ENCODE measurements around the gene OR2H1.
"Not testable (repeated sequence)": the region's sequence is repeated elsewhere in the genome, so short reads cannot be mapped to it uniquely, and the experiment has no call there.

OR2H1 gene

DNA sequence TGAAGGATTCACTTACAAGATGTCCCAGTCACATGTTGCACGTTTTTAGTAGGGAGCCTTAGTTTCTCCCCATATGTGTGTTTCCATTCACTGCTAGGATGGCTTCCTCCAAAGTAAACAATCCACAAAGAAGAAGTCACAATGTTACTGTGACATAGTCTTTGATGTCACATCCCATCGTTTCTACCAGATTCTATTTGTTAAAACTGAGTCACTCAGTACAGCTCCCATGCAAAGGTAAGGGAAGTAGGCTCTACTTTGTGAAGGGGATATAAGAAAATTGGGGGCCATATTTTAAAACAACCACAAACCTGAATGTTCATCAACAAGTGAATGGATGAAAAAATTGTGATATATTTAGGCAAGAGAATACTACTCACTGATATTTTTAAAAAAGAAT lies at the start of gene OR2H1, which contains the start of gene OR11A1:
Gene OR2H1 (plus strand): TSS at position 185 of the 400 bp plus-strand sequence. CDS start 4,615 bp downstream, outside the sequence.
Gene OR11A1 (minus strand): TSS at position 101 of the 400 bp plus-strand sequence. CDS start 29,430 bp downstream, outside the sequence.
- in situ Hi-C loops (cut with MboI; ENCODE audit: low pct_unique_long_range_greater_than_20kb, low sequenced_read_pairs) = no loop called here
- DNase-seq = no peak

DNA sequence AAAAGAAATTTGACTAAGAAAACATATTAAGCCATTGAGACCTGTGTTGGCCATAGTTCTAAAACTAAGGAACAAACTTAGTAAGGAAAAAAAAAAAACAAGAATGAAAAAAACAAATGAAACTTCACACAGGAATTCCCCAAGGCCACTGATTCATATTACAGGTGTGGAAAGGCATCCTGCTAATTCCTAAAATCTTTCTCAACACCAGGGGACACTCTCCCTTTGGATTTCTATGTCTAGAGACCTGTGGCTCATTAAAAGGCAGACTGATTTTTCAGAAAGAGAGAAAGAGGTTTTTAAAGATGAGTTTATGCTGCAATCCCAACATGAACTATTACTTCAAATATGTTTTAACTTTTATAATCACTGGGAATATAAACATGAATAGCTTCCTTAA lies 42.4 kb upstream of the OR2H1 start, which contains the start of gene OR12D1:
Gene OR12D1 (plus strand): TSS at position 341 of the 400 bp plus-strand sequence.
- in situ Hi-C loops (cut with MboI; ENCODE audit: low pct_unique_long_range_greater_than_20kb, low sequenced_read_pairs) = no loop called here
- peak; percentile 3 for DNase-seq

GRCh38 chr6:29419516-29419915 lies 37.4 kb upstream of the OR2H1 start:
- in situ Hi-C loops (cut with MboI; ENCODE audit: low pct_unique_long_range_greater_than_20kb, low sequenced_read_pairs) = no loop called here
- DNase-seq = no peak

DNA sequence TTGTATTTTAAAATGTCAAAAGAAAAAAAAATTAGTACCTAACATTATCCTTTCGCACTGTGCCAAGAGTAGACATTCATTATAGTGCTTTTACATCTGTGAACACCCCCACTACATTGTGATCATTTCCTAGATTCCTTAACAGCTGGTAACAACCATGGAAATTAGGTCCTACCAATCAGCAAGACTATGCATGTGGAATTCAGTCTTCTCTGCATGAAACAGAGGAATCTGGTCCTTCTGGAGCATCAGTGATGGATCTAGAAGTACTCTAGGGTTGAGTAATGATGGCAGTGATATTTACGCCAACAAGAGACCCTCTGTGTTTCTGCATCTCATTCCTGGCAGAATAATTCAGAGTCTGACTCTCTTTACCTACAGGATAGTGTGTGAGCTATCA lies 32.8 kb upstream of the OR2H1 start:
- in situ Hi-C loops (cut with MboI; ENCODE audit: low pct_unique_long_range_greater_than_20kb, low sequenced_read_pairs) = no loop called here
- DNase-seq = no peak

- in situ Hi-C loops (cut with MboI; ENCODE audit: low pct_unique_long_range_greater_than_20kb, low sequenced_read_pairs) = no loop called here
- DNase-seq = peak; percentile 3
Observed at GRCh38 chr6:29424575-29424974, 32.4 kb upstream of the OR2H1 start.

DNA sequence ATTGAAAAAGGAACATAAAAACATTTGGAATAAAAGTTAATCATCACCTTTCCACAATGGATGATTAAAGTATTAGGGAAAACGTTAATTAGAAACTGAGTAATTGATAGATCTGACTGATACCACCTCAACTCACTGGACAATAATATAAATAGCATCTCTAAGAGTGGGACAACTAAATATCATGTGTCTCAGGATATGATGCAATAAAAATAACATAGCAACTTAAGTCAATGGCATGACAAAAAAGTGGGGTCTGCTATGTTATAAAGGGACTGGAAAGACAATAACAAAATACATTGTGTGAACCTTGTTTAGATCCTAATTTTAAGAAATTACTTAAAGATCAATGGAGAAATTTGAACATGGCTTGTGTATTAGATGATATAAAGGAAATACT lies 31.9 kb upstream of the OR2H1 start:
- no peak for DNase-seq
- in situ Hi-C loops (cut with MboI; ENCODE audit: low pct_unique_long_range_greater_than_20kb, low sequenced_read_pairs) = no loop called here

DNA sequence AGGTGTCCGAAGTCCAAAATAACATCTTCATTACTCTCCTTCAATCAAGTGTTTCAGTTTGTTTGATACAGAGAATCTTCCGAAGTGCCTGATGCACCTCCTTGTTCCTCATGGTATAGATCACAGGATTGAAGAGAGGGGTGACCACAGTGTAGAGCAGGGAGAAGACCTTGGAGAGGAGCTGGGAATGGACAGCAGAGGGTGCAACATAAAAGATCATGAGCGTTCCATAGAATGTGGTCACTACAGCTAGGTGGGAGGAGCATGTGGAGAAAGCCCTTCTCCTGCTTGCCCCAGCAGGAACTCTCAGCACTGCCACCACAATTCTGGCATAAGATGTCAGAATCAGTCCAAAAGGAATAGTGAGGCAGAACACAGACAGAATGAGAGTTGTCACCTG lies 30.3 kb upstream of the OR2H1 start:
- no peak for DNase-seq
- in situ Hi-C loops (cut with MboI; ENCODE audit: low pct_unique_long_range_greater_than_20kb, low sequenced_read_pairs) = no loop called here

DNA sequence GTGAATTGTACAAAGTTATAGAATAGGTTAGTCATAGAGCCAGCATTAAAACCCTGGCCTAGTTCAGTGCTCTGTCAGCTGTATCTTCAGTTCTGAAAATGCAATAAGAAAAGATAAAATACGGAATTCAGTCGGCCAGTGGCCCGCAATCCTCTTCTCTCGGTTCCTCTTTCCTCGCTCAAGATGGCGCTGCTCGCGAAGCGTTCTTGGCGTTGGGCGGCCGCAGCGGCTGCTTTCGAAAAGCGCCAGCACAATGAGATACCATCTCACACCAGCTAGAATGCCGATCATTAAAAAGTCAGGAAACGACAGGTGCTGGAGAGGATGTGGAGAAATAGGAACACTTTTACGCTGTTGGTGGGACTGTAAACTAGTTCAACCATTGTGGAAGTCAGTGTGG lies 20.2 kb upstream of the OR2H1 start:
- in situ Hi-C loops (cut with MboI; ENCODE audit: low pct_unique_long_range_greater_than_20kb, low sequenced_read_pairs) = not testable (repeated sequence)

GRCh38 chr6:29439006-29439405 lies 17.9 kb upstream of the OR2H1 start, which contains the start of gene OR10C1:
Gene OR10C1 (plus strand): TSS chr6:29439306. CDS start chr6:29440016, 710 bp downstream.
- DNase-seq = no peak
- in situ Hi-C loops (cut with MboI; ENCODE audit: low pct_unique_long_range_greater_than_20kb, low sequenced_read_pairs) = no loop called here

More for the DNA sequence above, 20.2 kb upstream of the OR2H1 start:
- not testable (repeated sequence) for DNase-seq

GRCh38 chr6:29442719-29443118 lies 14.2 kb upstream of the OR2H1 start:
- in situ Hi-C loops (cut with MboI; ENCODE audit: low pct_unique_long_range_greater_than_20kb, low sequenced_read_pairs) = no loop called here
- DNase-seq = no peak

DNA sequence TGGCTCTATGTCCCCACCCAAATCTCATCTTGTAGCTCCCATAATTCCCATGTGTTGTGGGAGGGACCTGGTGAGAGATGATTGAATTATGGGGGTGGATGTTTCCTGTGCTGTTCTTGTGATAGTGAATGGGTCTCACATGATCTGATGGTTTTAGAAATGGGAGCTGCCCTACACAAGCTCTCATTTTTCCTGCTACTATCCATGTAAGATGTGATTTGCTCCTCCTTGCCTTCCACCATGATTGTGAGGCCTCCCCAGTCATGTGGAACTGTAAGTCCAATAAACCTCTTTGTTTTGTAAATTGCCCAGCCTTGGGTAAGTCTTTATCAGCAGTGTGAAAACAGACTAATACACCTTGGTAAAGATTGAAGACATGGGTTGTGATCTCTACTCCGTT lies 12.9 kb upstream of the OR2H1 start:
- DNase-seq; in situ Hi-C loops (cut with MboI; ENCODE audit: low pct_unique_long_range_greater_than_20kb, low sequenced_read_pairs): not testable (repeated sequence)

GRCh38 chr6:29447670-29448069 lies 9.3 kb upstream of the OR2H1 start:
- DNase-seq = no peak

GRCh38 chr6:29451471-29452193 lies 5.3 kb upstream of the OR2H1 start:
- in situ Hi-C loops (cut with MboI; ENCODE audit: low pct_unique_long_range_greater_than_20kb, low sequenced_read_pairs) = no loop called here
- no peak for DNase-seq

More at GRCh38 chr6:29447670-29448069, 9.3 kb upstream of the OR2H1 start:
- in situ Hi-C loops (cut with MboI; ENCODE audit: low pct_unique_long_range_greater_than_20kb, low sequenced_read_pairs) = no loop called here

DNA sequence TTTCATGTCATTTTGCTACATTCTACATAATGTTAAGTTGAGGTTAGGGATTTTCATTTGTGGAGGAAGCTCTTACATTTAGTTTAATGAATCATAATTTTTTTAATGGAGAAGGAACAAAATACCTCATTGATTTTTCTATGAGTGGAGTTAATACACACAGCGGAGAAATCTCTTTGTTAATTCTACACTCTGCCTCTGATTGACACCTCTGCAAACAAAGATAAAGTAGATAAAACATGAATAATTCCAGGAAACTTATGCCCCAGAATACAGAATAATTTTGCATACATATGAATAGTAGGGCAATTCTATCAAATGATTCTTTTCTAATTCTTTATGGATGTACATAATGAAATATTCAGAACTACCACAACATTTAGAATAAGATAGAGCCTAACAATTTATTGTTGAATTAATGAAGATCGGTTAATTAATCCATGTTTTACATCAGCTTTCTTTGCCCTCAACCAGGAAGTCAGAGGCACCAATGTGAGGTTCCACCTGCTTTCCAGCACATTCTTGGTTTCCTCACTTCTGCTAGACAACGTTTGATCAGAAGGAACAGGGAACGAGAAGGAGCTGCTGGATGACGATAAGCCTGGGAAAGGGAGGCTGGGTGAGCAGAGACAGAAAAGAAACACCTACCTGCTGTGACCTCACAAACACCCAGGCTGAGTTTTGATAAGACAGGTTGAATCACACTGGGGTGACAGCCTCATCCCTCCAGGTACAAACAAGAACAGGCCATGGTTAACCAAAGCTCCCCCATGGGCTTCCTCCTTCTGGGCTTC lies 4.3 kb downstream of the OR2H1 start:
- no peak for DNase-seq
- in situ Hi-C loops (cut with MboI; ENCODE audit: low pct_unique_long_range_greater_than_20kb, low sequenced_read_pairs) = no loop called here

DNA sequence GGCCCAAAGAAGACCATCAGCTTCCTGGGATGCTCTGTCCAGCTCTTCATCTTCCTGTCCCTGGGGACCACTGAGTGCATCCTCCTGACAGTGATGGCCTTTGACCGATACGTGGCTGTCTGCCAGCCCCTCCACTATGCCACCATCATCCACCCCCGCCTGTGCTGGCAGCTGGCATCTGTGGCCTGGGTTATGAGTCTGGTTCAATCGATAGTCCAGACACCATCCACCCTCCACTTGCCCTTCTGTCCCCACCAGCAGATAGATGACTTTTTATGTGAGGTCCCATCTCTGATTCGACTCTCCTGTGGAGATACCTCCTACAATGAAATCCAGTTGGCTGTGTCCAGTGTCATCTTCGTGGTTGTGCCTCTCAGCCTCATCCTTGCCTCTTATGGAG lies 5.1 kb downstream of the OR2H1 start:
- DNase-seq = no peak
- in situ Hi-C loops (cut with MboI; ENCODE audit: low pct_unique_long_range_greater_than_20kb, low sequenced_read_pairs) = no loop called here

DNA sequence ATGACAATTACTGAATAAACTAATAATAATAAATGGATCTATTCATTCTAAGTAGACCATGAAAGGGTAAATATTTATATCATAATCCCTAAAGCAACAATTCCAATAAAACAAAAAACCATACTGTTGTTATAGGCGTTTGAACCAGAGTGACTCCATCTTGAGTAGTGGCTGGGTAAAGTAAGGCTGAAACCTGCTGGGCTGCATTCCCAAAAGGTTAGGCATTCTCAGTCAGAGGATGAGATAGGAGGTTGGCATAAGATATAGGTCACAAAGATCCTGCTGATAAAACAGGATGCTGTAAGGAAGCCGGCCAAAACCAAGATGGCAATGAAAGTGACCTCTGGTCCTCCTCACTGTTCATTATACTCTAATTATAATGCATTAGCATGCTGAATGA lies 8.3 kb downstream of the OR2H1 start:
- DNase-seq = no peak

DNA sequence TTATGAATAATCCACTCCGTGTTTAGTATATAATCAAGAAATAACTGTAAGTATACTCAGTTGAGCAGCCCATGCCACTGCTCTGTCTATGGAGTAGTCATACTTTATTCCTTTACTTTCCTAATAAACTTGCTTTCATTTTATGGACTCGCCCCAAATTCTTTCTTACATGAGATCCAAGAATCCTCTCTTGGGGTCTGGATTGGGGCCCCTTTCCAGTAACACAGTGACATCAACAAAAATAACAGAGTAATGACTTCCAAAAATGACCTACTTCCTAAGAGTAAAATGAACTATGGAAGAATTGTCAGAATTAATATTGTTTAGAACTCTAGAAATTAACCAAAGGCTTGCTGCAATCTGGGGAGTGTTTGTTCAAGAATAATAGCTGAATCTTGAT lies 8.8 kb downstream of the OR2H1 start:
- in situ Hi-C loops (cut with MboI; ENCODE audit: low pct_unique_long_range_greater_than_20kb, low sequenced_read_pairs) = no loop called here
- DNase-seq = no peak

More for the DNA sequence above, 8.3 kb downstream of the OR2H1 start:
- in situ Hi-C loops (cut with MboI; ENCODE audit: low pct_unique_long_range_greater_than_20kb, low sequenced_read_pairs) = no loop called here

DNA sequence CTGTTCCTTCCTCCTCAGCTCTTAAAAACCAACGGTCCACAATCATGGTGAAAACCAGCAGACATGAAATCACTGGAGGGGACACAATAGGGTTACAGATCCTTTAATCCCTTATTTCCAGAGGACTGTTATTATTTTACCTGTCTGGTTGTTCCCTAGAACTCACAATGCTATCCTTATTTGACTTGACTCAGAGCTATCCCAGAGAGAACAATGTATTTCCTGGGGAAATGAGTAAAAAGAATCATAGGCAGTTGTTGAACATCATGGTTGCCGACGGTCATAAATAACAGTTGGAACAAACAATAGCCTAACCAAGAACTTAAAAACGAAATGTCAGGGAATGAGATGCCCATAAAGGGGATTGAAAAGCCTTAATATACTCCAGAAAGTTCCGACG lies 9.3 kb downstream of the OR2H1 start:
- in situ Hi-C loops (cut with MboI; ENCODE audit: low pct_unique_long_range_greater_than_20kb, low sequenced_read_pairs) = no loop called here

DNA sequence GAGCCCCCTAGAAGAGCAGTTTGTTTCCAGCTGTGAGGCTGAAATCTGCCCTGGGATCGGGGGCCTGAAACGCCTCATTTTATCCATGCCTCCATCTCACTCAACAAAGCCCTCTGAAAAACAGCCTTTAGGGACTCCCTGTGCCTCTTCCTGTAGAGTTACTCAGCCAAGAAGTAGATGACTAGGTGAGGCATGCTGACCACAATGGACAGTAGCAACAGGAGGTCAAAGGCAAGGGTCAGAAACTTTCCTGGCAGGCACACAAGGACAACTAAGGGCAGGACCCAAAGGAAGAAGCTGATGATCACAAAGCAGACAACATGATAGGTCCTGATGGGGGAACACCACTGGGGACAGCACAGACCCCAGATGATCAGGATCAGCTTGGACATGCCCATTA lies 18.0 kb downstream of the OR2H1 start:
- in situ Hi-C loops (cut with MboI; ENCODE audit: low pct_unique_long_range_greater_than_20kb, low sequenced_read_pairs) = no loop called here
- no peak for DNase-seq

More for the DNA sequence above, 9.3 kb downstream of the OR2H1 start:
- DNase-seq = no peak

DNA sequence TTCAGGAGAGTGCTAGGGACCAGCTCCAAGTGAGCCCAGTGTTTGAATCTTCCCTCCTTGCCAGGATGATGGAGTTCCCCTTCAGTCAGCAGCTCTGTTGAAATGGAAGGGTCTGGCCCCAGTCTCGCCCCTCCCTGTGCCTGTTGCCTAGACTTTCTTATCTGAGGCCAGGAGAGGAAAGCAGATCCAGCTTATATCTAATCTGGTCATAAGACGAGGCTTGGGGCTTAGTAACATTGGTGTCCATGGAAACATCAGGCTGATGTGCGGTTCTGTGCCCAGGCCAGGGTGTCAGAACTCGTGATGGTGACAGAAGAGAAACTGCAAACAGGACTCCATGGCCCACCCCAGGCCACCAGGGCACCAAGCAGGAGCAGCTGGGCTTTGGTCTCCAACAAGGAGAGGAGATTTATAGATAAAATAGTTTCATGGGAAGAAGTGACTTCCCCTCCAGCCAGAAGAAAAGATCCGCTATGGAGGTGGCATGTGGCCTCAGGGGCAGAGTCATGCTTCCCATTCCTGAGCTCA lies 21.0 kb downstream of the OR2H1 start:
- DNase-seq = no peak
- in situ Hi-C loops (cut with MboI; ENCODE audit: low pct_unique_long_range_greater_than_20kb, low sequenced_read_pairs) = no loop called here

All from KBM-7 (cell line).